ENCODE results near the gene CCDC144A. TPM values are rescaled to one million over a fixed set of nuclear protein-coding genes. Genes with fewer than 3 reads are reported as not detected.
"Not testable (repeated sequence)": the region's sequence is repeated elsewhere in the genome, so short reads cannot be mapped to it uniquely, and the experiment has no call there.

CCDC144A gene
- total and polyA plus RNA-seq, 2 donors, result 1.3 to 4.9 TPM

DNA sequence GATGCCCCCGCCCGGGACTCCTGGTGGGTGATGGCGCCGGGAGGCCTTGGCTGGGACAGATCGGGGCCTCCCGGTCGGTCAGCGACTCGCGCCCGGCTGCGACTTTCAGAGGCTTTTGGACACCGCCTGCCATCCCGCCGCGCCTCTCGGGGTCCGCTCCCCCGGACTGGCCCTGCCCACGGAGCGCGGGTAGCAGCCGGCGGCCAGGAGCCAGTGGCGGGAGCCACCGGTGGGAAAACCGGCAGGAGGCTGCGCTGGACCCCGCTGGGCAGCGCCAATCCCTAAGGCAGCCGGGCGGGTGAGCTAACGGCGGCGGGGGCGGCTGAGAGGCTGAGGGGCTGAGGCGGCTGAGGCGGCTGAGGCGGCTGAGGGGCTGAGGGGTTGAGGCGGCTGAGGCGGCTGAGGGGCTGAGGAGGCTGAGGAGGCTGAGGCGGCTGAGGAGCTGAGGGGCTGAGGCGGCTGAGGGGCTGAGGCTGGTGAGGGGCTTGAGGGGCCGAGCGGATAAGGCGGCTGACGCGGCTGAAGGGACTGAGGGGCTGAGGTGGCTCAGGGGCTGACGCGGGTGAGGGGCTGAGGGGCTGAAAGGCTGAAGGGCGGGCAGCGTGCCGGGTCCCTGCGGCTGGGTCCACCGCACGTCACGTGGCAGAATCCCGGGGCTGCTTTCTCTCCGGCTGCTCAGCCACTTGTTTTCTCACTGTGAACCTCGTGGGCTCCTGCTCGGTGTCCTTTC is 23.0 kb upstream of the CCDC144A start:
- WGBS, result 3% methylated on average over 61 of the region's 61 CpGs
- H3K4me3 ChIP-seq (ENCODE audit: low read length in 2 of 2); H3K4me1 ChIP-seq (ENCODE audit: control insufficient read depth in 2 of 2, insufficient read depth in 2 of 2, low read length in 2 of 2); H3K36me3 ChIP-seq (ENCODE audit: control insufficient read depth in 2 of 2, insufficient read depth in 2 of 2, low read length in 1 of 2); DNase-seq (ENCODE audit: low read depth in 6 of 9, low spot score in 9 of 9); H3K9me3 ChIP-seq (ENCODE audit: control insufficient read depth in 2 of 2, insufficient read depth in 1 of 2, low read length in 1 of 2); H3K27ac ChIP-seq (ENCODE audit: low read depth in 1 of 2, low read length in 1 of 2): not testable (repeated sequence)
- peaks cover 11 to 68% of the 10 kb centered on the region in 2 donors for H3K27me3 ChIP-seq (ENCODE audit: control insufficient read depth in 2 of 2, insufficient read depth in 1 of 2, low read length in 1 of 2)

DNA sequence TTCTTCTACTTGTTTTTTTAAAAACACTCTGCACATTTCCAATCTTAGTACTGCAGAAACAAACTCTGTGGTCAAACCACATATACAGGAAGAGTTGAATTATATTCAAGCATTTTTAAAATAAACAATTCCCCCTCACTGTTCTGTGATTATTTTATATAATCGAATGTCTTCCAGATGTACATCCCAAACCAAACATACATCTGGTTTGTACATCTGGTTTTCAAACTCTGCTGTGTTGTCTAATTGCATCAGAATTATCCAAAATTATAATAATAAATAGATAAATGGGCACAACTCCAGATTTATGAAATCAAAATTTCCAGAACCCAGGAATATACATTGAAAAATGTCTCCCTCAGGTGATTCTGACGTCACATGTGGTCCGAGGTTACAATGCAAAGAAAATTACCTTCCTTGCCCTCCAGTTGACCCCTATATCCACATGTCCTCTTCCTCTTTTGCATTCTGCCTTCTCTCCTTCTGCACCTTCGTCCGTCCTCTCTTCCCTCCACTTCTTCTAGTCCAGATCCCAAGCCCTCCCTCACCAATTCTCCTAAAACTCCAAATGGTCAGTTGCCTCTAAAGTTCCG is 13.3 kb upstream of the CCDC144A start:
- no peak overlapping the region for H3K4me3 ChIP-seq (ENCODE audit: low read length in 2 of 2)
- no peak for DNase-seq (ENCODE audit: low read depth in 6 of 9, low spot score in 9 of 9)
- no peak overlapping the region for H3K27ac ChIP-seq (ENCODE audit: low read depth in 1 of 2, low read length in 1 of 2)
- 90% methylated on average over 6 of the region's 6 CpGs for WGBS
- H3K27me3 ChIP-seq (ENCODE audit: control insufficient read depth in 2 of 2, insufficient read depth in 1 of 2, low read length in 1 of 2), result peaks cover 0 to 10% of the 10 kb centered on the region in 2 donors
- H3K36me3 ChIP-seq (ENCODE audit: control insufficient read depth in 2 of 2, insufficient read depth in 2 of 2, low read length in 1 of 2), result no peaks in the 10 kb centered on the region
- H3K4me1 ChIP-seq (ENCODE audit: control insufficient read depth in 2 of 2, insufficient read depth in 2 of 2, low read length in 2 of 2), result no peaks in the 10 kb centered on the region
- H3K9me3 ChIP-seq (ENCODE audit: control insufficient read depth in 2 of 2, insufficient read depth in 1 of 2, low read length in 1 of 2), result no peaks in the 10 kb centered on the region

DNA sequence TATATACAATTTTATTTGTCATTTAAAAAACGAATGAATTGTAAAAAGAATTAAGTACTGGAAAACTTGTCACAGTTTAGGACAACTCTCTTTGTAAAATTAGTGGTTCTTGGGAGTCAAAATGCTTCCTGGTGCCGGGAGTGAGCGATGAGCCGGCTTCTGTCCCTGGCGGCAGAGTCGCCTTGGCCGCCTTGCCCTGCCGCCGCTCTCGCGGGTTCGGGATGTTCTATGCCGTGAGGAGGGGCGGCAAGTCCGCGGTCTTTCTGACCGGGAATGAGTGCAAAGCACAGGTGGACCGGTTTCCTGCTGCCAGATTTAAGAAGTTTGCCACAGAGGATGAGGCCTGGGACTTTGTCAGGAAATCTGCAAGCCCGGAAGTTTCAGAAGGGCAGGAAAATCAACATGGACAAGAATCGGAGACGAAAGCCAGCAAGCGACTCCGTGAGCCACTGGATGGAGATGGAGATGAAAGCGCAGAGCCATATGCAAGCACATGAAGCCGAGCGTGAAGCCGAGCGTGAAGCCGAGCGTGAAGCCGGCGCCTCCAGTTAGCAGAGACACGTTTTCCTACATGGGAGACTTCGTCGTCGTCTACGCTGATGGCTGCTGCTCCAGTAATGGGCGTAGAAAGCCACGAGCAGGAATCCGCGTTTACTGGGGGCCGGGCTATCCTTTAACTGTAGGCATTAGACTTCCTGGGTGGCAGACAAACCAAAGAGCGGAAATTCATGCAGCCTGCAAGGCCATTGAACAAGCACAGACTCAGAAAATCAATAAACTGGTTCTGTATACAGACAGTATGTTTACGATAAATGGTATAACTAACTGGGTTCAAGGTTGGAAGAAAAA is 6.5 kb upstream of the CCDC144A start:
- H3K27ac ChIP-seq (ENCODE audit: low read depth in 1 of 2, low read length in 1 of 2); DNase-seq (ENCODE audit: low read depth in 6 of 9, low spot score in 9 of 9); H3K4me1 ChIP-seq (ENCODE audit: control insufficient read depth in 2 of 2, insufficient read depth in 2 of 2, low read length in 2 of 2); H3K36me3 ChIP-seq (ENCODE audit: control insufficient read depth in 2 of 2, insufficient read depth in 2 of 2, low read length in 1 of 2); H3K4me3 ChIP-seq (ENCODE audit: low read length in 2 of 2); H3K9me3 ChIP-seq (ENCODE audit: control insufficient read depth in 2 of 2, insufficient read depth in 1 of 2, low read length in 1 of 2): not testable (repeated sequence)
- peaks cover 4 to 21% of the 10 kb centered on the region in 2 donors for H3K27me3 ChIP-seq (ENCODE audit: control insufficient read depth in 2 of 2, insufficient read depth in 1 of 2, low read length in 1 of 2)
- 45% methylated on average over 44 of the region's 44 CpGs for WGBS

DNA sequence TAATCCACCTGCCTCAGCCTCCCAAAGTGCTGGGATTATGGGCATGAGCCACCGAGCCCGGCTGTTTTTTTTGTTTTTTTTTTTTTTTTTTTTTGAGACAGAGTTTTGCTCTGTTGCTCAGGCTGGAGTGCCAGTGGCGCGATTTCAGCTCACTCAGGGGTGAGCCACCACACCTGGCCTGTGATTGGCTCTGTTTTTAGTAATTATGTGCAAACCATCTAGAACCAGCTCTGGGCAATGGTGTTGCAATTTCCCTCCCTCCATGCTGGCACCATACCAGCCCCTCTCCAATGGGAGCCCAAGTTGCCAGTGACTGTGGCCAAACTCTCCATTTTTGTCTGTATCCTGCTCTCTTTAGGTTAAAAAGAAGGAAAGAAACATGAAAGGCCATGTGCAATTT is 4.0 kb upstream of the CCDC144A start:
- peaks cover 4 to 21% of the 10 kb centered on the region in 2 donors for H3K27me3 ChIP-seq (ENCODE audit: control insufficient read depth in 2 of 2, insufficient read depth in 1 of 2, low read length in 1 of 2)
- not testable (repeated sequence) for H3K4me3 ChIP-seq (ENCODE audit: low read length in 2 of 2); DNase-seq (ENCODE audit: low read depth in 6 of 9, low spot score in 9 of 9); H3K9me3 ChIP-seq (ENCODE audit: control insufficient read depth in 2 of 2, insufficient read depth in 1 of 2, low read length in 1 of 2); H3K36me3 ChIP-seq (ENCODE audit: control insufficient read depth in 2 of 2, insufficient read depth in 2 of 2, low read length in 1 of 2); H3K4me1 ChIP-seq (ENCODE audit: control insufficient read depth in 2 of 2, insufficient read depth in 2 of 2, low read length in 2 of 2); H3K27ac ChIP-seq (ENCODE audit: low read depth in 1 of 2, low read length in 1 of 2)
- WGBS, result 93% methylated on average over 4 of the region's 4 CpGs

DNA sequence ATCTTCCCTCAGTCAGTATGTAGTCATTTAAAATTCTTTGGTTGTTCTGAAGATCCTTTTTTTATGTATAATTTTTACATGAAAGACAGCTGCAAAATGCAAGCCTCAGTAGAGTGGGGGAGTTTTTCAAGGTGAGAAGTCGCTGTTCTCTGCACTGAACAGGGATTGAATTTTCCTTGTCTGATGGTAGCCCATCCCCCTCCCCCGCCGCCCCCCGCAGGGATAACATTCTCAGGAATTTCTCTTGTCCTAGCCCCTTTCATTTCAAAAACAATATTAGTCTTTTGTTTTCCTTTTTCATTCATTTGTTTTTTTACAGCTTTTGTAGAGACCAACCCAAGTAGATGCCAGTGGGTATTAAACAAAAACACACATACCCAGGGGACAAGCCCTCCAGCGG is 2.9 kb upstream of the CCDC144A start:
- H3K4me3 ChIP-seq (ENCODE audit: low read length in 2 of 2); H3K9me3 ChIP-seq (ENCODE audit: control insufficient read depth in 2 of 2, insufficient read depth in 1 of 2, low read length in 1 of 2); H3K4me1 ChIP-seq (ENCODE audit: control insufficient read depth in 2 of 2, insufficient read depth in 2 of 2, low read length in 2 of 2); H3K27ac ChIP-seq (ENCODE audit: low read depth in 1 of 2, low read length in 1 of 2); DNase-seq (ENCODE audit: low read depth in 6 of 9, low spot score in 9 of 9); H3K36me3 ChIP-seq (ENCODE audit: control insufficient read depth in 2 of 2, insufficient read depth in 2 of 2, low read length in 1 of 2): not testable (repeated sequence)
- H3K27me3 ChIP-seq (ENCODE audit: control insufficient read depth in 2 of 2, insufficient read depth in 1 of 2, low read length in 1 of 2), result peaks cover 4 to 19% of the 10 kb centered on the region in 2 donors
- 69% methylated on average over 5 of the region's 5 CpGs for WGBS

DNA sequence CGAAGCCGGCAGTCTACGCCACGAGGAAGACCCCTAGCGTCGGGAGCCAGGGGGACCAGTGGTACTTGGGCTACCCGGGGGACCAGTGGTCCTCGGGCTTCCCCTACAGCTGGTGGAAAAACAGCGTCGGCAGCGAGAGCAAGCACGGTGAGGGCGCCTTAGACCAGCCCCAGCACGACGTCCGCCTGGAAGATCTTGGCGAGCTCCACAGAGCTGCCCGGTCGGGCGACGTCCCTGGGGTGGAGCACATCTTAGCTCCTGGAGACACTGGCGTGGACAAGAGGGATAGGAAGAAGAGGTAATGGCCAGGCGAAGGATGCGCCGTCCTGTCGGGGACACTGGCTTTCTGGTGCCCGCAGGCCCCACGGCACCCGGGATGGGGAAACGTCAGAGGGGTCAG is 406 bp downstream of the CCDC144A start:
- not testable (repeated sequence) for H3K27me3 ChIP-seq (ENCODE audit: control insufficient read depth in 2 of 2, insufficient read depth in 1 of 2, low read length in 1 of 2); DNase-seq (ENCODE audit: low read depth in 6 of 9, low spot score in 9 of 9); H3K36me3 ChIP-seq (ENCODE audit: control insufficient read depth in 2 of 2, insufficient read depth in 2 of 2, low read length in 1 of 2); H3K27ac ChIP-seq (ENCODE audit: low read depth in 1 of 2, low read length in 1 of 2); H3K4me1 ChIP-seq (ENCODE audit: control insufficient read depth in 2 of 2, insufficient read depth in 2 of 2, low read length in 2 of 2); H3K4me3 ChIP-seq (ENCODE audit: low read length in 2 of 2); H3K9me3 ChIP-seq (ENCODE audit: control insufficient read depth in 2 of 2, insufficient read depth in 1 of 2, low read length in 1 of 2)
- 86% methylated on average over 30 of the region's 30 CpGs for WGBS

DNA sequence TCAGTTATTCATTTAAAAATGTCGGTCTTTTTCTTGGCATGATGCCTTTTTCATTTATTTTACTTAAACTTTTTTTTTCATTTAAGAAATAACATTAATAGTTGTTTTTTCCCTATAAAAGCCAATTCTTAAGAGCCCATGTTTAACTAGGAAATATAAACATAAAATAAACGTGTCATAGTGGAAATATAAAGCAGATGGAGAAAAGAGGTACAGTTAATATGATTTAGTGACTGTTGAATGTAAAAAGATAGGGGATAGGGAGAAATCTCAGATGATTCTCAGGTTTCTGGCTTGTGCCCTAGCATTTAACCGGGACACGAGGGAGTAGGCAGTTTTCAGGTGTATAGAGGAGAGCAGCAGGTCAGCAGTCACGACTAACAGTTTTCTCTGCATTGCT is 7.6 kb downstream of the CCDC144A start:
- not testable (repeated sequence) for DNase-seq (ENCODE audit: low read depth in 6 of 9, low spot score in 9 of 9); H3K27ac ChIP-seq (ENCODE audit: low read depth in 1 of 2, low read length in 1 of 2); H3K27me3 ChIP-seq (ENCODE audit: control insufficient read depth in 2 of 2, insufficient read depth in 1 of 2, low read length in 1 of 2); H3K4me1 ChIP-seq (ENCODE audit: control insufficient read depth in 2 of 2, insufficient read depth in 2 of 2, low read length in 2 of 2); H3K4me3 ChIP-seq (ENCODE audit: low read length in 2 of 2); H3K9me3 ChIP-seq (ENCODE audit: control insufficient read depth in 2 of 2, insufficient read depth in 1 of 2, low read length in 1 of 2); H3K36me3 ChIP-seq (ENCODE audit: control insufficient read depth in 2 of 2, insufficient read depth in 2 of 2, low read length in 1 of 2)
- 90% methylated on average over 5 of the region's 5 CpGs for WGBS

DNA sequence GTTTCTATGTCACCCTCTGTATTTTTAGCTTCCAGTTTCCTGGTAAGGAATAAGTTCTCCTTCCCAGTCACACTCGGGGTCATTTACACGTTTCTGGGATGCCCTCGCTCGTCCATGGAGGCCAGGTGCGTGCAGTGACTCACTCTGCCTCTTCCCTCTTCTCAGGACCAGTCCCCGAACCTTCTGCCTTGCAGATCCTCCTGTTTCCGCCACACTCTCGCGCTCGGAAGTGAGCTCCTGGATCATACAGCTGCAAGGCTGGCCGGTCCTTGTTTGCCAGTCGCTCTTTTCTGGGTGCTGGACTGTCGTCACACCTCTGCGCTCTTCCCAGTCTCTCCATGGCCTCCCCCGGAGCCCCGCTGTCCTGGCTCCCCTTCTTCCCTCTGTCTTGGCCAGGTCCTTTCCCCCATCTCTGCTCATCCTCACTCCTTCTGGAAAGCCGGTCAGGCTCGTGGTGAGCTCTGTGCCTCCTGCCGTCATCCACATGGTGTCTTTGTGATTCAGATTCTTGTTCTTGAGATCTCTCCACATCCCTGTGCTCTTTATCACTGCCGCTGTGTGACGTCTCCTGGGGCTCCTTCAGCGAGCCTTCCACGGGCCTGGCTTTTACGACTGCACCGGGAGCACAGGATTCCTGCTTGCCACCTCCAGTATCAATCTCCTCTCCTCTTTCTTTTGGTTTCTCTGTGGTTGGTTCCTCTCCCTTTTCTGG is 55.6 kb downstream of the CCDC144A start:
- not testable (repeated sequence) for H3K4me3 ChIP-seq (ENCODE audit: low read length in 2 of 2); H3K27me3 ChIP-seq (ENCODE audit: control insufficient read depth in 2 of 2, insufficient read depth in 1 of 2, low read length in 1 of 2); H3K9me3 ChIP-seq (ENCODE audit: control insufficient read depth in 2 of 2, insufficient read depth in 1 of 2, low read length in 1 of 2); DNase-seq (ENCODE audit: low read depth in 6 of 9, low spot score in 9 of 9); H3K36me3 ChIP-seq (ENCODE audit: control insufficient read depth in 2 of 2, insufficient read depth in 2 of 2, low read length in 1 of 2); H3K27ac ChIP-seq (ENCODE audit: low read depth in 1 of 2, low read length in 1 of 2); H3K4me1 ChIP-seq (ENCODE audit: control insufficient read depth in 2 of 2, insufficient read depth in 2 of 2, low read length in 2 of 2)
- WGBS, result 9% methylated on average over 21 of the region's 25 CpGs

DNA sequence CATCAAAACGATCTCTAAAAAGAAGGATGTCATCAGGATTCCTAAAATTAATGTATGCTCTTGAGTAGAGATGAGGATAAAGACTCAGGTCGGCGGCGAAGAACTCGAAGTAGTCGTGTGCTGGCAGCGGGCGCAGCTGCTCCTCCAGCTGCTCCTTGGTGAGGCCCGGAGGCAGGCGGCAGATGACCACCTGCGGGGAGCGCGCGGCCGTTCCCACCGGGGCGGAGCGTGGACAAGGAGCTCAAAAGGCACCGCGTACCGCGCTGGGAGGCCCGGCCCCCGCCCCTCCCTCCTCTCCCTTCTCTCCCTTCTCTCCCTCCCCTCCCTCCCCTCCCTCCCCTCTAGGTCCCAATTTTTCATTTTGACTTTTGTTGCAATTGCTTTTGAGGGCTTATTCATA is 56.5 kb downstream of the CCDC144A start:
- H3K4me3 ChIP-seq (ENCODE audit: low read length in 2 of 2); H3K36me3 ChIP-seq (ENCODE audit: control insufficient read depth in 2 of 2, insufficient read depth in 2 of 2, low read length in 1 of 2); H3K4me1 ChIP-seq (ENCODE audit: control insufficient read depth in 2 of 2, insufficient read depth in 2 of 2, low read length in 2 of 2); DNase-seq (ENCODE audit: low read depth in 6 of 9, low spot score in 9 of 9); H3K9me3 ChIP-seq (ENCODE audit: control insufficient read depth in 2 of 2, insufficient read depth in 1 of 2, low read length in 1 of 2); H3K27me3 ChIP-seq (ENCODE audit: control insufficient read depth in 2 of 2, insufficient read depth in 1 of 2, low read length in 1 of 2); H3K27ac ChIP-seq (ENCODE audit: low read depth in 1 of 2, low read length in 1 of 2): not testable (repeated sequence)
- WGBS, result 12% methylated on average over 24 of the region's 24 CpGs
